ENCODE results near the gene HNRNPDL.

- TF ChIP-seq, protein P1, sequence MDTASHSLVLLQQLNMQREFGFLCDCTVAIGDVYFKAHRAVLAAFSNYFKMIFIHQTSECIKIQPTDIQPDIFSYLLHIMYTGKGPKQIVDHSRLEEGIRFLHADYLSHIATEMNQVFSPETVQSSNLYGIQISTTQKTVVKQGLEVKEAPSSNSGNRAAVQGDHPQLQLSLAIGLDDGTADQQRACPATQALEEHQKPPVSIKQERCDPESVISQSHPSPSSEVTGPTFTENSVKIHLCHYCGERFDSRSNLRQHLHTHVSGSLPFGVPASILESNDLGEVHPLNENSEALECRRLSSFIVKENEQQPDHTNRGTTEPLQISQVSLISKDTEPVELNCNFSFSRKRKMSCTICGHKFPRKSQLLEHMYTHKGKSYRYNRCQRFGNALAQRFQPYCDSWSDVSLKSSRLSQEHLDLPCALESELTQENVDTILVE (CRISPR knock-in tag; IDR thresholded peaks at IDR 0.05) = no peak
- no peak for TF ChIP-seq AFF4 (CRISPR knock-in tag; IDR thresholded peaks at IDR 0.05)
- TF ChIP-seq NR3C1 (CRISPR knock-in tag; IDR thresholded peaks at IDR 0.05) = no peak
- no peak for TF ChIP-seq POLR2AphosphoS5 (IDR thresholded peaks at IDR 0.05; ENCODE audit: low read depth, low read length)
- no peak for TF ChIP-seq RELA (CRISPR knock-in tag; IDR thresholded peaks at IDR 0.05)
- no peak for TF ChIP-seq POLR2A (IDR thresholded peaks at IDR 0.05; ENCODE audit: insufficient read depth in 1 of 2, low read depth in 2 of 2, low read length in 2 of 2)
- TF ChIP-seq EZH2 (conservative IDR thresholded peaks at IDR 0.05; ENCODE audit: low read depth, low read length) = no peak
- no peak for TF ChIP-seq KLF13 (CRISPR knock-in tag; IDR thresholded peaks at IDR 0.05)
- TF ChIP-seq FOXM1 (CRISPR knock-in tag; IDR thresholded peaks at IDR 0.05) = no peak
- TF ChIP-seq, protein P2, sequence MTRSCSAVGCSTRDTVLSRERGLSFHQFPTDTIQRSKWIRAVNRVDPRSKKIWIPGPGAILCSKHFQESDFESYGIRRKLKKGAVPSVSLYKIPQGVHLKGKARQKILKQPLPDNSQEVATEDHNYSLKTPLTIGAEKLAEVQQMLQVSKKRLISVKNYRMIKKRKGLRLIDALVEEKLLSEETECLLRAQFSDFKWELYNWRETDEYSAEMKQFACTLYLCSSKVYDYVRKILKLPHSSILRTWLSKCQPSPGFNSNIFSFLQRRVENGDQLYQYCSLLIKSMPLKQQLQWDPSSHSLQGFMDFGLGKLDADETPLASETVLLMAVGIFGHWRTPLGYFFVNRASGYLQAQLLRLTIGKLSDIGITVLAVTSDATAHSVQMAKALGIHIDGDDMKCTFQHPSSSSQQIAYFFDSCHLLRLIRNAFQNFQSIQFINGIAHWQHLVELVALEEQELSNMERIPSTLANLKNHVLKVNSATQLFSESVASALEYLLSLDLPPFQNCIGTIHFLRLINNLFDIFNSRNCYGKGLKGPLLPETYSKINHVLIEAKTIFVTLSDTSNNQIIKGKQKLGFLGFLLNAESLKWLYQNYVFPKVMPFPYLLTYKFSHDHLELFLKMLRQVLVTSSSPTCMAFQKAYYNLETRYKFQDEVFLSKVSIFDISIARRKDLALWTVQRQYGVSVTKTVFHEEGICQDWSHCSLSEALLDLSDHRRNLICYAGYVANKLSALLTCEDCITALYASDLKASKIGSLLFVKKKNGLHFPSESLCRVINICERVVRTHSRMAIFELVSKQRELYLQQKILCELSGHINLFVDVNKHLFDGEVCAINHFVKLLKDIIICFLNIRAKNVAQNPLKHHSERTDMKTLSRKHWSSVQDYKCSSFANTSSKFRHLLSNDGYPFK (CRISPR knock-in tag; IDR thresholded peaks at IDR 0.05; ENCODE audit: borderline replicate concordance) = no peak
These were observed 27.0 kb upstream of the HNRNPDL start for GRCh38 chr4:82457266-82457665.
